ENCODE measurements around the gene PCDHA3.
"Not testable (repeated sequence)": the region's sequence is repeated elsewhere in the genome, so short reads cannot be mapped to it uniquely, and the experiment has no call there.

Gene PCDHA3

DNA sequence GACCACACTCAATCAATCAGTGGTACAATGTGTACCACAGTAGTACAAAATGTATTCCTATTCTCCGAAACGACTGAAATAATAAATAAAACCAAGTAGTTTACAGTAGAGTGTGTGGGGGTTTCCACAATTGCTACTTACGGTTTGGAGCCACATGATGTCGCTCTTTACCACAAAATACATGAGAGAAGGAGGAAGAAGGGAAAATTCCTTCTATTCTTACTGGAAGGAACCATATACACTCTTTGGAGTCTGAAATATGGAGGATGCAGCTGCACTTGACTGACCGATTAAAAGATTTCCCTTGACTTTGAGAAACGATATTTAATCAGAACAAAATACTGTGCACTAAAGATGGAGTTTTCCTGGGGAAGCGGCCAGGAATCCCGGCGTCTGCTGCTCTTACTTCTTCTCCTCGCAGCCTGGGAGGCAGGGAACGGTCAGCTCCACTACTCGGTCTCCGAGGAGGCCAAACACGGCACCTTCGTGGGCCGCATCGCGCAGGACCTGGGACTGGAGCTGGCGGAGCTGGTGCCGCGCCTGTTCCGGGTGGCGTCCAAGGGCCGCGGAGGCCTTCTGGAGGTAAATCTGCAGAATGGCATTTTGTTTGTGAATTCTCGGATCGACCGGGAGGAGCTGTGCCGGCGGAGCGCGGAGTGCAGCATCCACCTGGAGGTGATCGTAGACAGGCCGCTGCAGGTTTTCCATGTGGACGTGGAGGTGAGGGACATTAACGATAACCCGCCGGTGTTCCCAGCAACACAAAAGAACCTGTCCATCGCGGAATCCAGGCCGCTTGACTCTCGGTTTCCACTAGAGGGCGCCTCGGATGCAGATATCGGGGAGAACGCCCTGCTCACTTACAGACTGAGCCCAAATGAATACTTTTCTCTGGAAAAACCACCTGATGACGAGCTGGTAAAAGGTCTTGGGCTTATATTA lies 6.2 kb downstream of the PCDHA3 start, which contains the start of gene PCDHA4:
TSS of gene PCDHA4 (plus strand) at position 235 of the 942 bp plus-strand sequence.
- DNase-seq (ENCODE audit: low spot score), result no peak
- Histone ChIP-seq H3K27ac (ENCODE audit: poor library complexity, severe bottlenecking) (no peak within 1 kb of the TSS), H3K27me3 (ENCODE audit: insufficient read depth, poor library complexity, severe bottlenecking) (peaks cover 15% of the 10 kb centered on the region), H3K9me3 (ENCODE audit: severe bottlenecking) (peaks cover 2% of the 10 kb centered on the region), H3K36me3 (ENCODE audit: low read depth) (no peaks in the 10 kb centered on the region), H3K4me3 (ENCODE audit: severe bottlenecking) (no peak within 1 kb of the TSS), H3K4me1 (ENCODE audit: insufficient read depth, poor library complexity, severe bottlenecking) (no peaks in the 10 kb centered on the region)
- TF ChIP-seq, protein P1, sequence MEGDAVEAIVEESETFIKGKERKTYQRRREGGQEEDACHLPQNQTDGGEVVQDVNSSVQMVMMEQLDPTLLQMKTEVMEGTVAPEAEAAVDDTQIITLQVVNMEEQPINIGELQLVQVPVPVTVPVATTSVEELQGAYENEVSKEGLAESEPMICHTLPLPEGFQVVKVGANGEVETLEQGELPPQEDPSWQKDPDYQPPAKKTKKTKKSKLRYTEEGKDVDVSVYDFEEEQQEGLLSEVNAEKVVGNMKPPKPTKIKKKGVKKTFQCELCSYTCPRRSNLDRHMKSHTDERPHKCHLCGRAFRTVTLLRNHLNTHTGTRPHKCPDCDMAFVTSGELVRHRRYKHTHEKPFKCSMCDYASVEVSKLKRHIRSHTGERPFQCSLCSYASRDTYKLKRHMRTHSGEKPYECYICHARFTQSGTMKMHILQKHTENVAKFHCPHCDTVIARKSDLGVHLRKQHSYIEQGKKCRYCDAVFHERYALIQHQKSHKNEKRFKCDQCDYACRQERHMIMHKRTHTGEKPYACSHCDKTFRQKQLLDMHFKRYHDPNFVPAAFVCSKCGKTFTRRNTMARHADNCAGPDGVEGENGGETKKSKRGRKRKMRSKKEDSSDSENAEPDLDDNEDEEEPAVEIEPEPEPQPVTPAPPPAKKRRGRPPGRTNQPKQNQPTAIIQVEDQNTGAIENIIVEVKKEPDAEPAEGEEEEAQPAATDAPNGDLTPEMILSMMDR (IDR thresholded peaks at IDR 0.05; ENCODE audit: poor library complexity, severe bottlenecking), result peak; percentile 30
- no peak for ATAC-seq (ENCODE audit: low read depth)

DNA sequence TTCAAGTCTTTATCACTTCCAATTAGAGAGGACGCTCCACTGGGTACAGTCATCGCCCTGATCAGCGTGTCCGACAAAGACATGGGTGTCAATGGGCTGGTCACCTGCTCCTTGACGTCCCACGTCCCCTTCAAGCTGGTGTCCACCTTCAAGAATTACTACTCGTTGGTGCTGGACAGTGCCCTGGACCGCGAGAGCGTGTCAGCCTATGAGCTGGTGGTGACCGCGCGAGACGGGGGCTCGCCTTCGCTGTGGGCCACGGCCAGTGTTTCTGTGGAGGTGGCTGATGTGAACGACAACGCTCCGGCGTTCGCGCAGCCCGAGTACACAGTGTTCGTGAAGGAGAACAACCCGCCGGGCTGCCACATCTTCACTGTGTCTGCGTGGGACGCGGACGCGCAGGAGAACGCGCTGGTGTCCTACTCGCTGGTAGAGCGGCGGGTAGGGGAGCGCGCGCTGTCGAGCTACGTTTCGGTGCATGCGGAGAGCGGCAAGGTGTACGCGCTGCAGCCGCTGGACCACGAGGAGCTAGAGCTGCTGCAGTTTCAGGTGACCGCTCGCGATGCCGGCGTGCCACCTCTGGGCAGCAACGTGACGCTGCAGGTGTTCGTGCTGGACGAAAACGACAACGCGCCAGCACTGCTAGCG lies 7.5 kb downstream of the PCDHA3 start:
- H3K4me3 ChIP-seq (ENCODE audit: severe bottlenecking); H3K9me3 ChIP-seq (ENCODE audit: severe bottlenecking); ATAC-seq (ENCODE audit: low read depth); H3K36me3 ChIP-seq (ENCODE audit: low read depth); H3K4me1 ChIP-seq (ENCODE audit: insufficient read depth, poor library complexity, severe bottlenecking); DNase-seq (ENCODE audit: low spot score); H3K27ac ChIP-seq (ENCODE audit: poor library complexity, severe bottlenecking): not testable (repeated sequence)
- H3K27me3 ChIP-seq (ENCODE audit: insufficient read depth, poor library complexity, severe bottlenecking), result peaks cover 15% of the 10 kb centered on the region

DNA sequence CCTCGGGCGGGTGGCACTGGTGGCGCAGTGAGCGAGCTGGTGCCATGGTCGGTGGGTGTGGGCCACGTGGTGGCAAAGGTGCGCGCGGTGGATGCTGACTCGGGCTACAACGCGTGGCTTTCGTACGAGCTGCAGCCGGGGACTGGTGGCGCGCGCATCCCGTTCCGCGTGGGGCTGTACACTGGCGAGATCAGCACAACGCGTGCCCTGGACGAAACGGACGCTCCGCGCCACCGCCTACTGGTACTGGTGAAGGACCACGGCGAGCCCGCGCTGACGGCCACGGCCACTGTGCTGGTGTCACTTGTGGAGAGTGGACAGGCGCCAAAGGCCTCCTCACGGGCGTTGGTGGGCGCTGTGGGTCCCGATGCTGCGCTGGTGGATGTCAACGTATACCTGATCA lies 8.0 kb downstream of the PCDHA3 start:
- H3K27ac ChIP-seq (ENCODE audit: poor library complexity, severe bottlenecking), result no peak overlapping the region
- no peaks in the 10 kb centered on the region for H3K36me3 ChIP-seq (ENCODE audit: low read depth)
- peaks cover 15% of the 10 kb centered on the region for H3K27me3 ChIP-seq (ENCODE audit: insufficient read depth, poor library complexity, severe bottlenecking)
- ATAC-seq (ENCODE audit: low read depth) (no peak), DNase-seq (ENCODE audit: low spot score) (peak; percentile 75)
- TF ChIP-seq, protein P1 (IDR thresholded peaks at IDR 0.05; ENCODE audit: poor library complexity, severe bottlenecking), result no peak
- peaks cover 2% of the 10 kb centered on the region for H3K9me3 ChIP-seq (ENCODE audit: severe bottlenecking)
- no peaks in the 10 kb centered on the region for H3K4me1 ChIP-seq (ENCODE audit: insufficient read depth, poor library complexity, severe bottlenecking)
- H3K4me3 ChIP-seq (ENCODE audit: severe bottlenecking), result no peak overlapping the region

DNA sequence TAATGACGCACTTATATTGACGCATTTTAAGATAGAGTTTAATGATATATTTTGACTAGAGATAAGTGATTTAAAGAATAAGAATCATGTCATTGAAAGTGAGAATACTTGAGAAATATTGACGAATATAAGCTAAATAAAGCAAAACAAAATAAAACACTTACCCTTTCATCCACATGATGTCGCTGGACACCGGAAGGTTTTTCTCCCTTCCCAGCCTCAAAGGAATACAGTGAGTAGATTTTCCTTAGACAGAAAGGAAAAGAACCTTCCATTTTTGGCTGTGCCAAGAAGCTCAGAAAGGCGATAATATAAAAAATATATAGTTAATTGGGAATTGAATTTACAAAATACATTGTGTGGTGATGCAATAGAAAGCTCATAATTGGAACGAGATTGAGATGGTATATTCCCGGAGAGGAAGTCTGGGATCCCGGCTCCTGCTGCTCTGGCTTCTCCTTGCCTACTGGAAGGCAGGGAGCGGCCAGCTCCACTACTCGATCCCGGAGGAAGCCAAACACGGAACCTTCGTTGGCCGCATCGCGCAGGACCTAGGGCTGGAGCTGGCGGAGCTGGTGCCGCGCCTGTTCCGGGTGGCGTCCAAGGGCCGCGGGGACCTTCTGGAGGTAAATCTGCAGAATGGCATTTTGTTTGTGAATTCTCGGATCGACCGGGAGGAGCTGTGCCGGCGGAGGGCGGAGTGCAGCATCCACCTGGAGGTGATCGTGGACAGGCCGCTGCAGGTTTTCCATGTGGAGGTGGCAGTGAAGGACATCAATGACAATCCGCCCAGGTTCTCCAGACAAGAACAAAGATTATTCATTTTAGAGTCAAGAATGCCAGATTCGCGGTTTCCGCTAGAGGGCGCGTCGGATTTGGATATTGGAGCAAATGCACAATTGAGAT lies 20.8 kb downstream of the PCDHA3 start, which contains the start of gene PCDHA5:
TSS of gene PCDHA5 (plus strand) at position 239 of the 906 bp plus-strand sequence.
- Histone ChIP-seq H3K36me3 (ENCODE audit: low read depth) (no peaks in the 10 kb centered on the region), H3K4me1 (ENCODE audit: insufficient read depth, poor library complexity, severe bottlenecking) (no peaks in the 10 kb centered on the region), H3K9me3 (ENCODE audit: severe bottlenecking) (peaks cover 3% of the 10 kb centered on the region), H3K27me3 (ENCODE audit: insufficient read depth, poor library complexity, severe bottlenecking) (peaks cover 41% of the 10 kb centered on the region), H3K27ac (ENCODE audit: poor library complexity, severe bottlenecking) (no peak within 1 kb of the TSS), H3K4me3 (ENCODE audit: severe bottlenecking) (peak within 1 kb of the TSS; percentile 9)
- TF ChIP-seq, protein P1 (IDR thresholded peaks at IDR 0.05; ENCODE audit: poor library complexity, severe bottlenecking), result peak; percentile 79
- ATAC-seq (ENCODE audit: low read depth), result peak; percentile 36; the same call in 1 of the 3 replicates
- DNase-seq (ENCODE audit: low spot score), result no peak

DNA sequence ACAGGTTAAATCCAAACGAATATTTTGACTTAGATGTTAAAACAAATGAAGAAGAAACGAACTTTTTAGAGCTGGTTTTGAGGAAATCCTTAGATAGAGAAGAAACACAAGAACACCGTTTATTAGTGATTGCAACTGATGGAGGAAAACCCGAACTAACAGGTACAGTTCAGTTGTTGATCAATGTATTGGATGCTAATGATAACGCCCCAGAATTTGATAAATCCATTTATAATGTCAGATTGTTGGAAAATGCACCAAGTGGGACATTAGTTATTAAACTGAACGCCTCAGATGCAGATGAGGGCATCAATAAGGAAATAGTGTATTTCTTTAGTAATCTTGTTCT lies 21.4 kb downstream of the PCDHA3 start:
- Histone ChIP-seq H3K27ac (ENCODE audit: poor library complexity, severe bottlenecking) (no peak overlapping the region), H3K36me3 (ENCODE audit: low read depth) (no peaks in the 10 kb centered on the region), H3K27me3 (ENCODE audit: insufficient read depth, poor library complexity, severe bottlenecking) (peaks cover 47% of the 10 kb centered on the region), H3K4me1 (ENCODE audit: insufficient read depth, poor library complexity, severe bottlenecking) (no peaks in the 10 kb centered on the region), H3K4me3 (ENCODE audit: severe bottlenecking) (no peak overlapping the region), H3K9me3 (ENCODE audit: severe bottlenecking) (peaks cover 3% of the 10 kb centered on the region)
- TF ChIP-seq, protein P1 (IDR thresholded peaks at IDR 0.05; ENCODE audit: poor library complexity, severe bottlenecking), result peak; percentile 48
- DNase-seq (ENCODE audit: low spot score), result no peak
- ATAC-seq (ENCODE audit: low read depth), result no peak

DNA sequence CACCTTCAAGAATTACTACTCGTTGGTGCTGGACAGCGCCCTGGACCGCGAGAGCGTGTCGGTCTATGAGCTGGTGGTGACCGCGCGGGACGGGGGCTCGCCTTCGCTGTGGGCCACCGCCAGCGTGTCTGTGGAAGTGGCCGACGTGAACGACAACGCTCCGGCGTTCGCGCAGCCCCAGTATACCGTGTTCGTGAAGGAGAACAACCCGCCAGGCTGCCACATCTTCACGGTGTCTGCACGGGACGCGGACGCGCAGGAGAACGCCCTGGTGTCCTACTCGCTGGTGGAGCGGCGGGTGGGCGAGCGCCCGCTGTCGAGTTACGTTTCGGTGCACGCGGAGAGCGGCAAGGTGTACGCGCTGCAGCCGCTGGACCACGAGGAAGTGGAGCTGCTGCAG lies 22.1 kb downstream of the PCDHA3 start:
- not testable (repeated sequence) for H3K36me3 ChIP-seq (ENCODE audit: low read depth); ATAC-seq (ENCODE audit: low read depth); H3K9me3 ChIP-seq (ENCODE audit: severe bottlenecking); DNase-seq (ENCODE audit: low spot score); H3K4me1 ChIP-seq (ENCODE audit: insufficient read depth, poor library complexity, severe bottlenecking); H3K4me3 ChIP-seq (ENCODE audit: severe bottlenecking); H3K27ac ChIP-seq (ENCODE audit: poor library complexity, severe bottlenecking)
- H3K27me3 ChIP-seq (ENCODE audit: insufficient read depth, poor library complexity, severe bottlenecking), result peaks cover 48% of the 10 kb centered on the region
